HG02759 (cell line): ENCODE measurements around the gene FUBP3.

ENCODE experiments used
- ATAC-seq: cut with Tn5 transposase; IDR thresholded peaks from one replicate; pipeline ENCODE4 v1.9.1; 2021; ENCODE audit warnings: mild to moderate bottlenecking, moderate library complexity; ENCODE audit not compliant: unreplicated experiment

Gene FUBP3

DNA sequence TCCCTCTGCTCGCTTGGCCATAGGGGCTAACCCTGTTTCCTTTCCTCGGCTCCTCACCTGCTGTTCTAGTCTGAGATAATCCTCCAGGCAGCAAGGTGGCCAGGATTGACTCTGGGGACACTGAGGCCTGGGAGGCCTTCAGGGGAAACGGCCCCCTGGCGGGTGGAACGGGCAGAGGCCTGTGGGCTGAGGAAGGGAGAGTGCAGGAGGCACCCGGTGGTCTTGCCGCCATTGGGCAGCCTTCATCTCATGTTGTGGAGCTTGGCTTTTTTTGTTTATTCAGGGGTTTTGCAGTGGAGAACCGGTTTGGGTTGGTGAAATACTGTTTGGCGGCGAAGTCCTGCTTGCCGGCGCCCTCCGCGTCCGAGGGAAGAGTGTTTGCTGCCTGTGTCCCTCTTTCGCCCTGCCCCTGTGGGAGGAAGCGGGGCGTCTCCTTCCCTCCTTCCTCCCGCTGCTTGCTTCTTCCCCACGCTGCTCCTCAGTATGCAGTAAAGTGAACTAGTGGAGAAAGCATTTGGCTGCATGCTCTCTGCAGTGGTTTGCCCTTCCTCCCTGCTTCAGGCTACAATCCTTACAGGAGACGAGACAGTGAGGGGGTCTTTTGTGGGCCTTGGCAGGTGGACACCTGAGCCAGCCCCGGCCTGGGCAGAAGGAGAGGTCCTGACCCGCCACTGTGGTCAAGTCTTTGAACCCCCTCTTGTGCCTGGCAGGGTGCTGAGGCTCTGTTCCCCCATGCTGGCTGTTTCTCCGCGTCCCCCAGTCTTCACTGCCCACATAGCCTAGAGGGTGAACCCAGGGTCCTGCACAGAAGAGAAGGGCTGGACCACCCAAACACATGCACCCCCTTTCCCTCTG is 54.2 kb downstream of the FUBP3 start:
- no peak for ATAC-seq

DNA sequence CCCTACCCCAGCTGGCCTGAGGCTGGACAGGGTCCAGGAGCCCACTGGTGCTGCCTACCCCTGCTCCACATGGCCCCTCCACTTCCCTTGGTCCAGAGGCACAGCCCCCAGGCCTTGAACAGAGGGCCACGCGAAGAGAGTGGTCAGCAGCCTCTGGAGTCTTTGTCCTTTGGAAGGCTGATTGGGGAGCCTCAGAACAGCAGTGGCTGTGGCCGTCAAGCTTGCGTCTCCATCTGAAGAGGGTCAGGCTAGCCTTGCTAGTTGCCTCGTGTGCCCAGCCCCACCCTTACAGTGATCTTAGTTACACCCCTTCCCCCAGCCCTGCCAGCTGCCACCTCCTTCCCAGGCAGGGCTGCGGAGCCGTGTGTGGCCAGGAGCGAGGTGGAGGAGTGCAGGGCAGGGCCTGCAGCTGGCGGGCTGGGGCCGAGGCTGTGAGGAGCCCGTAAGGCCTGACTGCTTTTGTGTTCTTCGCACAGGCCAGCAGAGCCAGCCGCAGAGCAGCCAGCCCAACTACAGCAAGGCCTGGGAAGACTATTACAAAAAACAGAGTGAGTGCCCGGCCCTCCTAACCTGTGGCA is 54.9 kb downstream of the FUBP3 start:
- ATAC-seq, result no peak

DNA sequence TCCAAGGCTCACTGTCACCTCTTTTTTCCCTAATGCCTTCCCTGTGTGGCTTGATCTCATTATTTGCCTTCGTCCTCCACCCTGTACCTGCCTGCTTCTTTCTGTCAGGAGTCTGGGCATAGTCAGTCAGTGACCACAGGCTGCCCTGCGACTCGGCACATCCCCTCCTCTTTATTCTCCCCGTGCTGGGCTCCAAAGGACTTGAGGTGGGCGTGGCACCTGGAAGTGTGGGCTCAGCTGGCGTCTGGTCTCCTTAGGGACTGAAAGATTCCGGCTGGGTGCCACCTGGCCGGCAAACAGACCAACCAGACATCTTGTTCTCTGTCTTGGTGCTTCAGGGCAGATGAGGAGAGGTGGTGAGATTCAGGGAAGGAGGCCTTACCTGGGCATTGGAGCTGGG is 55.4 kb downstream of the FUBP3 start:
- no peak for ATAC-seq

DNA sequence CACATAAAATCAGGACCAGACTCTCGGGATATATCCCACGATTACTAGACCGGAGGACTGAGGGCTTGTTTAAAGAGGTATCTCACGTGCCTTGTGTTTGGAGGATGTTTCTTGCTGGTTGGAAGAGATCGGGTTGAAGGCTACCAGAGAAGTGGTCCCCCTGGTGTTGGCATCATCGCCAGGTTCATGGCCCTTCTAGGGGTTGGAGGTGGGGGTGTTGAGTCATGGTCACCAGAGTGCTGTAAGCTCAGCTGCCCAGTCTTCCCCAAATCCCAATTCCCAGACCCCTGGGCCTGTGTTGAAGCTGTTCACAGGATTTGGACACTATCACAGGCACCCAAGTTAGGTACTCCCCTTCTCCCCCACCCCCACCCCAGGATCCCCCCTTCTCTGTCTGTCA is 55.9 kb downstream of the FUBP3 start:
- no peak for ATAC-seq

DNA sequence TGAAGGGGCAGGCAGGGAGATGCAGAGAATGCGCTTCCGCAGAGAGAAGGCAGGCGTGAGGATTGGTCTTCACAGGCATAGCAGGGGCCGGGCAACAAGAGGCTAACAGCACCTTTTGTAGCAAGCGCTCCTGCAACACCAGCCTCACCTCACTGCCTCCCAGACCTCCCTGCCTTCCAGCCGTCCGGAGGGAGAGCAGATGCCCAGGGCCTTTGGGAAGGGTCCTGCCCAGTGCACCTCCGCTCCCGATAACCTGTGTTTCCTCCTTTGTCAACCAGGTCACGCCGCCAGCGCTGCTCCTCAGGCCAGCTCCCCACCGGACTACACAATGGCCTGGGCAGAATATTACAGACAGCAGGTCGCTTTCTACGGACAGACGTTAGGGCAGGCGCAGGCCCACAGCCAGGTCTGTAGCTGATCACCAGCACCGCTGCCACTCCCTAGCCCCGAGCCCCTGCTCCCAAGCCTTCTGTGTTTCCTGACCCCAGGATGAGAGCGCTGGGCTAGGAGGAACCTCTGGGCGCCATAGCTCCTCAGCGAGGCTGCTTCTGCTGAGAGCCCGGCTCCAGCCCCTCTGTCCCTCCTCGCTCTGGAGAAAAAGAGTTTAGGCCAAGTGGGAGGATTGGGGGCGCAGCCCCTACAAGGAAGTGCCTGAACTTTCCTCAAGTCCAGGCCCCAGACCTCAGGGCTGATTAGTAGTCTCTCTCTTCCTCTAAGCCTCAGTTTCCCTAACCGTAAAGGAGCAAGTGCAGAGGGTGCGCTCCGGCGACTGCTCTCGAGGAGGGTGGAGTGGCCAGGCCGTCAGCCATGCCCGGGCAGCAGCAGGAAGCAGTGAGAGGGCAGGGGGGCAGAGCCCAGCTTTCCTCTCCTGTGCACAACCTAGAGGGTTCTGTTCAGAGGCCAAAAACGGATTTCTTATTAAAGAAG is 56.6 kb downstream of the FUBP3 start:
- ATAC-seq, result no peak

DNA sequence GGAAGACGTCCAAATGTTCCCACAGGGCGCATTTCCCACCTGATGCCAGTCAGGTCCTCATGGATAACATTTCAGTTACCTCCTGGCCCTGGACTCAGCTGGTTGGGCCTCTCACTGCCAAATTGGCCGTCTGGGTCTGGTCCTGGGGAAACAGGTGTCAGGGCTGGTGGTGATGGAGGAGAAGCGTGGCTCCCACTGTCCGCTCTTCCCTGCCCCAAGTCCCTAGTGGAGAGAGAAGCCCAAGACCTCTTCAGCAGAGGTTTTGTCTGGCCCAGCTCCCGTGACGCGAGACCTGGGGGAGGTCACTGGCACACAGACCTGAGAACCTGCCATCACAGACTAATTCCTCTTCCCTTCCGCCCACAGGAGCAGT is 57.3 kb downstream of the FUBP3 start:
- ATAC-seq, result no peak

DNA sequence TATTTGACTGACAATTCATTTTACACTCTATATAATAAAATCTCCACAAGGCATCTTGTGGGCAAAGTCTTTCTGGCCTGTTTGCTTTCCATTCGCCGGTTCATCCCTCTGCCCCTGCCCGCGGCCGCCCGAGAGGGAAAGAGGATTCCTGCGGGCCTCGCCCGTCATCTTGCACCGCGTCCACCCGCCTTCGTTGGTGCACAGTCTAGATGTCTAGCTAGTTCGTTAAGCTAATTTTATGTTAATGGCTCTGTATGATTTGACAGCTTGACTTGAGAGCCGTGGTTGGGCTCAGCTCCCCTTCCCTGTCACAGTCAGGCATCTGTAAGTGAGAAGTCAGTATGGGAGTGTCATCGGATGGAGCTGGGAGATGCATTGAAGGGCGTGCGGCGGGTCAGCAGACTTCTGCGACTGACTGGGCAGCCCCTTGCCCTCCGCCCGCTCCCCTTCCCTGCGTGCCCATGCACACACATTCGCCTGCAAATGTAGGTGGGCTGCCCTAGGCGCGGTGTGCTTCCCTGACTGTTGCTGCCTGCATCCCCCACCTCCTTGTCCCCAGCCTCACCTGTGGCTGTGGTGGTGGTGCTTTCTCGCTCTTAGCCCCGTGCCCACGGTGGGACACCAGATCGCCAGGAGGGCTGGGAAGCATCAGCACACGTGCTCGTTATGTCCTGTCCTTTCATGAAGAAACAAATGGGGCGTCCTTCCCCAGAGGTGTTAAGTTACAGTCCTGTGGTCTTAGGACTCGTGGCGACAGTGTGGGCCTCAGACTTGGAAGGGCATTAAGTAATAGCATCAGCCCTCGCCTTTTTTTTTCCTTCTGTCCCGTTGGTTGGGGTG is 59.1 kb downstream of the FUBP3 start:
- no peak for ATAC-seq

DNA sequence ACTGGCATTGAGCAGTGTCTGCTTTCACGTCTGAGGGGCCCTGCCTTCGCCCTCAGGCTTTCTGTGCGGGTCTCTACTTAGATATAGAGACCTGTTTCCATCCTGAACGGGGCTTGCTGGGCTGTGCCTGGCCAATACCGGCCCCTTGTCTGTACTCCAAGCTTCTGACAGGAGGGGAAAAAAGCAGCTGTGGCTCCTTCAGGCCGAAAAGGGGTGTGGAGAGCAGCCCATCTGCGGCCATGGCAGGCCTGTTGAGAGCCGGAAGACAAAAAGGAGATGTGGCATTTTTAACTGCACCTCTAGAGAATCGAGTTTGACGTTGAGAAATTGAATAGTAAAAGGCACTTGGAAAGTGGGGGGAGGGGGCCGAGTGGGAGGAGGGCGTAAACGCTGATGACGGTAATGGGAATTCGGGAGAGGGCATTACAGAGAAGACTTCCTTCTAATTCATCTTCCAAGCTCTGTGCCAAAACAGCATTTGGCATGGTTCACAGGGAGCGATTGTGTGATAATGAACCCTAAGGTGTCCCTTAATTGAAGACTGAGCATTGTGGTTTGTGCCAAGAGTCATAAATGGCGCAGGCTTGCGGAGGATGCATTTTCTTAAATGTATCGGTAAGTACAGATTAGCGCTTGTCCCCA is 59.9 kb downstream of the FUBP3 start:
- ATAC-seq, result no peak

DNA sequence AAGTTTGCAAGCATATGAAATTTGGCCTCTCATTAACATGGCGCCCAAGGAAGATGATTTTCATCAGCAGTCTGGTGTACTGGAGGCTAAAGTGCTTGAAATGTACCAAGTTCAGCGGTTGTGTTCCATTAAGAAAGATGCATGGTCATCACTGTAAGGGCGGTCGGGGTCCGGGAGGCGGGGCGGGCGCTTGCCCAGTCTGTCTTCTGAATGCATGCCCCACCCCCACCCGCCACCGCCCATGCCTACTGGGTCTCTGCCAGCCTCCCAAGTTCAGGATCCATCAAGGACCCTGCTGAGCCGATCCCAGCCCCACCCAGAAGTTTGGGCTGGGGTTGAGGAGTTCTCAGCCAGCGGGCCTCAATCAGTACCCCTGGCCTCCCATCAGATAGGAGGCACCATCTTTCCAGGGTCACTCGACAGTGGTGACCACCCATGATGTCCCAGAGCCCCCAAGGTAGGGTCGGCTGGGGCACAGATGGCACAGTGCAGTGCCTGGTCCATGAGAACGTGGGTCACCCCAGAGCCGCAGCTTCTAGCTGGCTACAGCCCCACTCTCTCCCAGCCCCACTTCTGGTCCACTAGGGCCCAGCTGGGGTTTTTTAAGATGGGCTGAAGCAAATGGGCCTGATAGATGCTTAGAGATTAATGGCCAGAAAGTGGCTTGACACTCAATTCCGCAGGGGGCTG is 60.6 kb downstream of the FUBP3 start:
- no peak for ATAC-seq

DNA sequence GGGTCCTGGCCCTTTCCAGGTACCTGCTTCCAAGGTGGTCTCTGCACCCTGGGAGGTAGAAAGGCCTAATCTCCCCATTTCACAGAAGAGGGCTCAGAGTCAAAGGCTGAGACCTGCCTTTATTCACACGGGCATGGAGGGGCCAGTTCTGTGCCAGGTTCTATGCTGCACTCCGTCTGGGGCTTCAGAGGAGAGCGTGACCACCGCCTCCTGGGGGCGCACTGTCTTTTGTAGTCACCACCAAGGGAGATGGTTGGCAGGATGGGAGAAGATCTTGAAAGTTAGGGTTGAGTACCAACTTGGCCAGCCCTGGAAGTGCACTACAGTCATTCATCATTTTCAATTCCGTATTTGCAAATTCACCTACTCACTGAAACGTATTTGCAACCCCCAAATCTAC is 61.3 kb downstream of the FUBP3 start:
- no peak for ATAC-seq

DNA sequence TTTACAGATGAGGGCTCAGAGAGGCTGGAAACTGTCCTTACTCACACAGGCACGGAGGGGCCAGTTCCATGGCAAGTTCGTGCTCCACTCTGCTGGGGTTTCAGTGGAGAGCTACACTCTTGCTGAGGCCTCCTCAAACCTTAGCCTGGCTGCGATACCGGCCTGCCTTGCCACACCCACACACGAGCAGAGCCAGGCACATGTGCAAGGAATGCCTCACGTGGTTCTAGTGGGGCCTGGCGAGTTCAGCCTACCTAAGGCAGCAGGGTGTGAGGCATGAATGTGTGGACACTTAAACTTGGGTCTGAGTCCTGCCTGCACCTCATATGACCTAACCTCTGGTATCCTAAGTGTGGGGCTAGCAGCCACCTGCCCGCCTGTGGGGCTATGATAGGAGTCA is 63.5 kb downstream of the FUBP3 start:
- ATAC-seq, result no peak

DNA sequence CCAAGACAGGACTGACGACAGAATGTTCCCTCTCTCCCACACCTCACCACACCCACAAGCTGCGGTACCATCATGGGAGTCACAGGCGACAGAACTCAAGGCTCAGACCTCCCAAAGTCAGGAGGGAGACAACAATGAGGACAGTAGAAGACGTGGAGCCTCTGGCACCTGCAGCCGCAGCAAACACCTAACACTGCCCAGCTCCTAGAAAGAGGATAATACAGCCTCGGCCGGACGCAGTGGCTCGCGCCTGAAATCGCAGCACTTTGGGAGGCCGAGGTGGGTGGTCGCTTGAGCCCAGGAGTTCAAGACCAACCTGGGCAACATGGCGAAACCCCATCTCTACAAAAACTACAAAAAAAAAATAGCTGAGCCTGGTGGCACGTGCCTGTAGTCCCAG is 71.8 kb downstream of the FUBP3 start:
- no peak for ATAC-seq

DNA sequence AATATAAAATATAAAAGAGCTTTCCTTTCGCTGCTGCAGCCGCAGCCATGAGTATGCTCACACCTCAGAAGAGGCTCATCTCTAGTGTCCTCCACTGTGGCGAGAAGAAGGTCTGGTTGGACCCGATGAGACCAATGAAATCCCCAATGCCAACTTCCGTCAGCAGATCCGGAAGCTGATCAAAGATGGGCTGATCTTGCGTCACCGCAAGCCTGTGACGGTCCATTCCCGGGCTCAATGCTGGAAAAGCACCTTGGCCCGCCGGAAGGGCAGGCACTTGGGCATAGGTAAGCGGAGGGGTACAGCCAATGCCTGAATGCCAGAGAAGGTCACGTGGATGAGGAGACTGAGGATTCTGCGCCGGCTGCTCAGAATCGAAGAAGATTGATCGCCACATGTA is 72.4 kb downstream of the FUBP3 start:
- no peak for ATAC-seq

DNA sequence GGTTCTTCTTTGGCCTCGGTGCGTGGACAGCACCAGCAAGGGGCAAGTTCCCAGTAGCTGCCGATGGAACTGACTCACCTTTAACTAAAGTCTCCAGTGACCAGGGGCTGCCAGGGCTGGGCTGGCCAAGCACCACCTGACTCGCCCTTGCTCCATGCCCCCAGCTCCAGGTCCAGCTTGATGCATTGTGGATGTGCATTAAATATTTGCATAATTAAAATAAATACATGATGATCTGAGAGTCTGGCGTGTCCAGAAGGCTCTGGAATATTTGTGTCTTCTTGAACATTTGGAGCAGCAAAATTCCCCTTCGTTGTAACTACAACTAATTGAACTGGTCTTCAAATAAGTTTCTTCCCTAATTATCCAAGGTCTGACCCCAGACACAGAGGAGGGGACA is 75.5 kb downstream of the FUBP3 start:
- no peak for ATAC-seq

DNA sequence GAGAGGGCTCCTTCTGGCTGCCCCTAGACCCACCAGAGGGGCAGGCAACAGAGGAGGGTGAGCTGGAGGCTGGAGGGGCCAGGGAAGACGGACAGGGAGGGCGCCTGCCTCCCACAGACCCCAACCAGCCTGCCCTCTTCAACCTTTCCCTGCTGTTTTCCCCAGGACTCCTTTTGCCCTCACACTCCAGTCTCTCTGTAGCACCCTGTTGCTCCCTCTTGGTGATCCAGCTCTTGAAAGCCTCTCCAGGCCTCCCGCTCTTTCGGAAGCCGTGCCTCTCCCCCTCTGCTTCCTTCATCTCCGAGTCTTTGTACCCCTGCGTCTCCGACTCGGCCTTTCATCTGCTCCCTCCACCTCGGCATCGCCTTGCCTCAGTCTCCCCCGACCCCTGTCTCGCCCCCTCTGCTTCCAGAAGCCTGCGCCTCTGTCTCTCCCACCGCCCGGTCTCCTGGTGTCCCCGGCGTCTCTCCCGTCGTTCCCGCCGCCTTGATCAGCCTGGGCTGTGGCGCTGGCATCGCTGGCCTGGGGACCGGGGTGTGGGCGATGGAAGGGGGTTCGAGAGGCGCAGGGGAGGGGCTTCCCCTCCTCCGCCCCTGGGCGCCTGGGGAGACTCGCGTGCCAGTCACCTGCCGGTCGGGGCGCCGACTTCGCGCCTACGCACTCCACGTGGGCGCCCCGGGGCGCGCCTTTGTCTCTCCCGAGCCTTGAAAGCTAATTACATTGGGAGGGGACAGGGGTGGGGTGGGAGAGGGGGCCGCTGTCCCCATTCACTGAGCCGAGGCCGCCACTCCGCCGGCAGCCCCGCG is 79.7 kb downstream of the FUBP3 start:
- no peak for ATAC-seq

DNA sequence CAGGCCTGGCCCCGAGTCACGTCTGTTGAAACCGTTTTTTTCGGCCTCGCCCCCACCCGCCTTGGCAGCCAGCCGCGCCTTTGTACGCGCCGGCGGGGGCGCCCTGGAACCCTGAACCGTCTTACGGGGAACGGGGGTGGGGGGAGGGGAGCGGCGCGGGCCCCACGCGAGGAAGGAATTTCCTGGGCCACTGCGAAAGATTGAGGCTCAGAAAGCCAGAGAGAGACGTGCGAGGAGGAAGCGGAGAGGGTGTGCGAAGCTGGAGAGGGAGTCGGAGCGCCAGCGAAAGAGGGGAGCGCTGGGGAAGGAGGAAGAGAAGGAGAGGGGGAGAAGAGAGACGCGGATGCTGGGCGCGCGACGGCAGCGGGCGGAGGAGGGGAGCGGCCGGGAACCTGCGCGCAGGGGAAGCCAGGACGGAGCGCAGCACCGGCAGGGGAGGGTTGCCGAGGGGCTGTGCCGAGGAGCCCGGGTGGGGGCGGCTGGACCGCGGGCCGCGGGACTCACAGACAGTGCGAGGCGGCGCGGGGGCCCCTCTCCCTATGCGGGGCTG is 80.4 kb downstream of the FUBP3 start:
- no peak for ATAC-seq

DNA sequence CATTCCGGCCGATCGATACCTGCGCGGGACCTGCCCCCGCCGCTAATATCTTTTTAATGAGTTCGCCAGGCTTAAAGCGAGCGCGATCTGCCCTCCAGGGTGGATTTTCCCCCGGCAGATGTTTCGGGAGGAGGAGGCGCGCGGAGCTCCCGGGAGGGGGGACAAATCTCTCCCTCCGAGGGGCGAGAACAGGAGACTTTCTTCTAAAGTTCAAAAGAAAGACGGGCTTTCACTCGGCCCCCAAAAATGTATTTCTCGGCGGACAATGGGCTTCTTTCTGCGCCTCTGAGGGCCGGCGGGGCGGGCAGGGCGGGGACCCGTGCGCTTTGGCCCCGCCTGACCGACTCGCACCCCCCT is 80.9 kb downstream of the FUBP3 start:
- ATAC-seq, result no peak

DNA sequence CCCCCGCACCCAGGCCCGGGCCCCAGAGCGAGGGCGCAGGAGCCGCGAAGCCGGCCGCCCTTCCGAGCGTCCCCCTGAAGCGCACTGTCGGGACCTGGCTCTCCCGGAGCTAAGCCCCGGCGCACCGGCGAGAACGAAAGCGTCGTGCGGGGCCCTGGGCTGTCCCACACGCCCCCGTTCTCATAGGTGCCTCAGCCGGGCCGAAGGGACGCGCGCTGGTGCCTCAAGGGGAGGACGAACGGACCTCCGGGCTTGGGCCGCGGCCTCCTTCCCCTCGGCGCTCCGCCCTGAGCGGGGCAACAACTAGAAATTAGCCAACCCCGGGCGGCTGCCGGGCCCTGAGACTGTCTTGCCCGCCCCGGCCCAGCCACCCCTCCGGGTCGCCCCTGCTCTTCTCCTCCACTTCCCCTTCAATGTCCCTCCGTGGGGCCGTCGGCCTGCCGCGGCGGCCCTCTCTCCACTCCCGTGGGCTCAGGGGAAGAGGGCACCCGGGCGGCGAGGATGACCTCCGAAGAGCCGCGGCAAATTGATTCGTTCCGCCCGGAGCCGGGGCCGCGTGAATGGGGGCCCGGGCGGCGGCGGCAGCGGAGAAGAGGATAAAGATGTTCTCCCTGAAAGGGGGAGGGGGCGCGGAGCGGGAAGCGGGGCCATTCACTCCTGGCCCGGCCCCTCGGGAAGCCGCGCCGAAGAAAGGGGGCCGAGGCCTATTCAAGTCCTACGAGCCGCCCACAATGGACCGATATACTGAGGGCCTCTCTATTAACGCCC is 81.5 kb downstream of the FUBP3 start:
- ATAC-seq, result no peak
